ENCODE data around the gene AAK1. TPM values are rescaled to one million over a fixed set of nuclear protein-coding genes. Genes with fewer than 3 reads are reported as not detected.

The AAK1 gene
- total RNA-seq, 1 donor from 2014 or later = 48.6 TPM

DNA sequence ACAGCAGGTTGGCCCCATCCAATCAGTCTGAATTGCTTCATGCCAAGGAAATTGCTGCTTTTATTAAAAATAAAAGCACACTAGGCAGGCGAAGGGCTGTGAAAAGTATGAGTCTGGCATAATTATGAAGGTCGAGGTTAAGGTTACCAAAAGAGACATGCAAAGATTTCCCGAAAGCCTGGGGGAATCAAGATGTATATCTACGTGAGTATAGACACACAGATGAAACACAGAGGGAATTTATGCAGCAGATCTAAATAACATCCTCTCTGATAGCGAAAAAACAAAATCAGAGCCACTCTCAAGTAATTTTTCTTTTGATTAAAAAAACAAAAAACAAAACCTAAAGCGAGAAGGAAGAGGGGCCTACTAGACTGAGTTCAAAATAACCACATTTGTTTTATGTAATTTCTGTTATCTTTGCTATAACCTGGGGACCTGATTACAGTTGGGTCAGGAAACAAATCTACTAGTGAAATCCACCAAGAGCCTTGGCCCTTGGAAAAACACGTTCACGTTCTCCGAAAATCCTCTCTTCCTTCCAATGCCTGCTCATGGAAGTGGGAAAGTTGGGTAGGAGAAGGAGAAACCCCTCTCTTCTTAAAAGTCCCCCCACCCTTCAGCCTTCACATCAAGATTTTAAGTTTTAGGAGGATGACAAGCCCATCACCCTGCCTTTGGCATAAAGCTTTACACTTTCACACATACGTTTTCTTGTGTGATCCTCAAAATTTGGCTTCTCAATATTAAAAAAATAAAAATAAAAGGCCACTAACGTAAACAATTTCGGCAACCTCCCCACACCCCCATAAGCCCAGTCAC is 1.4 kb downstream of the AAK1 start:
- Histone ChIP-seq H3K4me1 (peaks cover 44% of the 10 kb centered on the region), H3K36me3 (no peaks in the 10 kb centered on the region), H3K9me3 (no peaks in the 10 kb centered on the region), H3K27ac (peak overlapping the region; percentile 92), H3K27me3 (no peaks in the 10 kb centered on the region), H3K4me3 (peak overlapping the region; percentile 70 to 85)
- intact Hi-C loops (cut with DNase I) = no loop called here
- DNase-seq (ENCODE audit: extremely low spot score in 2 of 2) = no peak
- TF ChIP-seq, protein P1, sequence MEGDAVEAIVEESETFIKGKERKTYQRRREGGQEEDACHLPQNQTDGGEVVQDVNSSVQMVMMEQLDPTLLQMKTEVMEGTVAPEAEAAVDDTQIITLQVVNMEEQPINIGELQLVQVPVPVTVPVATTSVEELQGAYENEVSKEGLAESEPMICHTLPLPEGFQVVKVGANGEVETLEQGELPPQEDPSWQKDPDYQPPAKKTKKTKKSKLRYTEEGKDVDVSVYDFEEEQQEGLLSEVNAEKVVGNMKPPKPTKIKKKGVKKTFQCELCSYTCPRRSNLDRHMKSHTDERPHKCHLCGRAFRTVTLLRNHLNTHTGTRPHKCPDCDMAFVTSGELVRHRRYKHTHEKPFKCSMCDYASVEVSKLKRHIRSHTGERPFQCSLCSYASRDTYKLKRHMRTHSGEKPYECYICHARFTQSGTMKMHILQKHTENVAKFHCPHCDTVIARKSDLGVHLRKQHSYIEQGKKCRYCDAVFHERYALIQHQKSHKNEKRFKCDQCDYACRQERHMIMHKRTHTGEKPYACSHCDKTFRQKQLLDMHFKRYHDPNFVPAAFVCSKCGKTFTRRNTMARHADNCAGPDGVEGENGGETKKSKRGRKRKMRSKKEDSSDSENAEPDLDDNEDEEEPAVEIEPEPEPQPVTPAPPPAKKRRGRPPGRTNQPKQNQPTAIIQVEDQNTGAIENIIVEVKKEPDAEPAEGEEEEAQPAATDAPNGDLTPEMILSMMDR (IDR thresholded peaks at IDR 0.05) = no peak
- no peak for TF ChIP-seq POLR2A (IDR thresholded peaks at IDR 0.05)
- no peak for TF ChIP-seq POLR2AphosphoS5 (IDR thresholded peaks at IDR 0.05; ENCODE audit: insufficient read depth in 1 of 2, low read depth in 1 of 2)

DNA sequence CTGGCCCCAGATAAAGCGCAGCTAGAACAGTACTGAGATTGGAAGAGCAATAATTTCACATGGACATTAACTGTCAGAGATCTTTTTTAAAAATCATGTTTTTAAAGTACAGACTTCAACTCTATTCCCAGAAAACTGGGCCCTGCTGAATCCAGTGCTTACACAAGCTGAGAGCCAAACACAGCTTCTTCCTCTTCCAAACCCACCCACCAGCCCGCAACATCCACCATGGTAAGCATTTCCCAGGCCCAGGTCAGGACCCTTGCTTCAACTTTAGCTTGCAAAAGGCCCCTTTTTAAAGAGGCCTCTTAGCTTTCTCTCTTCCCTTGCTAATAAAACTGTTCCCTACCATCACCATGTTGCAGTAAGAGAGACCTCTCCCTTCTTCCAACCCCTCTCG is 2.1 kb downstream of the AAK1 start:
- Histone ChIP-seq H3K27ac (no peak overlapping the region), H3K36me3 (no peaks in the 10 kb centered on the region), H3K9me3 (no peaks in the 10 kb centered on the region), H3K4me3 (peak overlapping the region; percentile 70 to 85), H3K4me1 (peaks cover 44% of the 10 kb centered on the region), H3K27me3 (no peaks in the 10 kb centered on the region)
- TF ChIP-seq POLR2A (IDR thresholded peaks at IDR 0.05) = no peak
- TF ChIP-seq POLR2AphosphoS5 (IDR thresholded peaks at IDR 0.05; ENCODE audit: insufficient read depth in 1 of 2, low read depth in 1 of 2) = no peak
- TF ChIP-seq, protein P1 (IDR thresholded peaks at IDR 0.05) = no peak
- intact Hi-C loops (cut with DNase I) = no loop called here
- no peak for DNase-seq (ENCODE audit: extremely low spot score in 2 of 2)

DNA sequence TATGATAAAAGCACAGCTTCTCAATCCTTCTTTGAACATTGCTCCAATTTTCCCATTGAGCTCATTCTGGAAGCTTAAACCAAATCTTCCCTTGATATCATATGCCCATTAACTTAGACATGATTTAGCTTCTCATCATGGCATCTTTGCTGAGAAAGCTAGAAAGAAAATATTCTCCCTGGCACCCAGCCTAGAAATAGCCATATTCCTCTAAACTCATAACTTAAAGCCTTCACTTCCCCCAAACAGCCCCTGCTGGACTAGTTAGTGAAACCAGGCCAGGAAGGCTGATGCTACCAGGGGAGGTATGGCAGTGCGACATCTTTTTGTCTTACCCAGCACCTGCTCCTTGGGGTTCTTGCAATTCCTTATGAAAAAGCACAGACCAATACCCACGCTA is 4.3 kb downstream of the AAK1 start:
- intact Hi-C loops (cut with DNase I) = no loop called here
- H3K27me3 ChIP-seq = no peaks in the 10 kb centered on the region
- no peak overlapping the region for H3K27ac ChIP-seq
- peaks cover 33% of the 10 kb centered on the region for H3K4me1 ChIP-seq
- no peak overlapping the region for H3K4me3 ChIP-seq
- no peaks in the 10 kb centered on the region for H3K36me3 ChIP-seq
- TF ChIP-seq POLR2AphosphoS5 (IDR thresholded peaks at IDR 0.05; ENCODE audit: insufficient read depth in 1 of 2, low read depth in 1 of 2) = no peak
- TF ChIP-seq POLR2A (IDR thresholded peaks at IDR 0.05) = no peak
- TF ChIP-seq, protein P1 (IDR thresholded peaks at IDR 0.05) = no peak
- H3K9me3 ChIP-seq = no peaks in the 10 kb centered on the region
- DNase-seq (ENCODE audit: extremely low spot score in 2 of 2) = no peak

DNA sequence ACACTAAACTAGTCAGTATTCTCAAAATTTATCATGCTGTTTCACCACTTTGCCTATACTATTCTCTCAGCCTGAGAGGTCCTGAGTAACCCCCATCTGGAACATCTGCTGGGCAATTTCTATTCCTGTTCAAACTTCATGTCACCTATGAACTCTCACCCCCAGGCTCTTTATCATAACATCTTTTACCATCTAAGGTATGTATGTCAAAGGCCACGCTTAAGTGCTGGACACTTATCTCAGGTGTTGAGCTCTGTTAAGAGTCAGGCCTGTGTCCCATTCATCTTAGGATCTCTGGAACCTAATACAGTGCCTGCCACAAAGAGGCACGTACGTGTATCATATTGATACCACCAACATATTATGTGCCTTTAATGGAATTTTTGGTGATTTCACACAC is 4.9 kb downstream of the AAK1 start:
- no peak for DNase-seq (ENCODE audit: extremely low spot score in 2 of 2)
- no peak overlapping the region for H3K27ac ChIP-seq
- H3K4me1 ChIP-seq = peaks cover 33% of the 10 kb centered on the region
- no peaks in the 10 kb centered on the region for H3K9me3 ChIP-seq
- no peaks in the 10 kb centered on the region for H3K27me3 ChIP-seq
- no peak overlapping the region for H3K4me3 ChIP-seq
- H3K36me3 ChIP-seq = no peaks in the 10 kb centered on the region
- intact Hi-C loops (cut with DNase I) = no loop called here
- TF ChIP-seq, protein P1 (IDR thresholded peaks at IDR 0.05) = no peak
- TF ChIP-seq POLR2A (IDR thresholded peaks at IDR 0.05) = no peak
- TF ChIP-seq POLR2AphosphoS5 (IDR thresholded peaks at IDR 0.05; ENCODE audit: insufficient read depth in 1 of 2, low read depth in 1 of 2) = no peak

DNA sequence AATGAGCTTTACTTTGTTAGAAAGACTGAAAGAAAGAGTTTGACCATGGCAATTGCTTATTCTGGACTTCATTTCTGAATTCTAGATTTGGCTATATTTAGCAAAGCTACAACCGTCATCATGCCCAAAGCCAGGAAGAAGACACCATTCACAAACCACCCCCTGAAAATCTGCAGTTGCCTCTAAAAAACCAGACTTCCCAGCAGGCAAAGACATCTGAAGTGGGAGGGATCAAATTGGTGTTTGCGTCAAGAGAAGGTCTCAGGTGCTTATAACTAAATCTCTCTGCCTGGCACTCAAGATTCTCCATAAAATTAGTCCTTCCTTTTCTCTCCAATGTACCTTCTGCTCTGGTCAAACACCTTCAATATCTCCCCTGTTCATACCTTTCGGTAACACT is 5.6 kb downstream of the AAK1 start:
- Histone ChIP-seq H3K27me3 (no peaks in the 10 kb centered on the region), H3K4me3 (no peak overlapping the region), H3K9me3 (no peaks in the 10 kb centered on the region), H3K4me1 (peaks cover 33% of the 10 kb centered on the region), H3K27ac (no peak overlapping the region), H3K36me3 (no peaks in the 10 kb centered on the region)
- TF ChIP-seq POLR2AphosphoS5 (IDR thresholded peaks at IDR 0.05; ENCODE audit: insufficient read depth in 1 of 2, low read depth in 1 of 2) (no peak), POLR2A (IDR thresholded peaks at IDR 0.05) (no peak)
- TF ChIP-seq, protein P1 (IDR thresholded peaks at IDR 0.05) = no peak
- no peak for DNase-seq (ENCODE audit: extremely low spot score in 2 of 2)
- intact Hi-C loops (cut with DNase I) = no loop called here
